IPS DF 4.7 (cell line): ENCODE results near the gene TFF1.

Experiments used
- DNase-seq: peaks from one replicate; pipeline ENCODE4 v3.0.0-alpha.2; 2013; ENCODE audit warnings: low spot score; ENCODE audit errors: extremely low read depth

The TFF1 gene

GRCh38 chr21:42398436-42399028 lies 32.2 kb upstream of the TFF1 start:
- DNase-seq, result no peak

DNA sequence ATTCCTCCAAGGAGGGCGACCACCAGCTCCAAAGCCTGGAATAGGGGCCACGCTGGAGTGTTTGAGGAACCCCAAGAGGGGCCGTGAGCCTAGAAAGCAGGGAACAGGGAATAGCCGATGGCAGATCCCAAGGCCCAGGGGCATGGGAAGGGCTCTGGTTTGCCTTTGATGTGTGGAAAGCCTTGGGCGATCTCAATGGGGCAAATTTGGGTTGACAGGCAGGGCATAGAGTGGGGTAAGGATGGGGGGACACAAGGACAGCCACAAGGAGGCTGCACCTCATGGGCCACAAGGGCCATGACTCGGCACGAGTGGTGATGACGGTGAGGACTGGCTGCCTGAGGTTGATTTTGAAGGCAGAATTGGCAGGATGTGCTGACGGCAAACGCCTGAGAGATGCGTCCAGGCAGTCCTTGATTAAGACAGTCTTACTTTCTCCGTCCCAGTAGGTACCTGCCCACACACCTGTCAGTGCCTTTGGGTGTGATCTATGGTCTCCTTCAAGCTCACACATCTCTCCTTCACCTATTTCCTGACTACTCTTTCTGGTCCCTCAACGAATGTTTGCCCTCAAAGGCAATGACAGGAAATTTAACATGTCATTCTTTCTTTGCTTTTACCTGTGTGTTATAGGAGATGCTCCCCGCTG lies 31.5 kb upstream of the TFF1 start:
- no peak for DNase-seq

GRCh38 chr21:42396799-42397745 lies 30.7 kb upstream of the TFF1 start:
- no peak for DNase-seq

DNA sequence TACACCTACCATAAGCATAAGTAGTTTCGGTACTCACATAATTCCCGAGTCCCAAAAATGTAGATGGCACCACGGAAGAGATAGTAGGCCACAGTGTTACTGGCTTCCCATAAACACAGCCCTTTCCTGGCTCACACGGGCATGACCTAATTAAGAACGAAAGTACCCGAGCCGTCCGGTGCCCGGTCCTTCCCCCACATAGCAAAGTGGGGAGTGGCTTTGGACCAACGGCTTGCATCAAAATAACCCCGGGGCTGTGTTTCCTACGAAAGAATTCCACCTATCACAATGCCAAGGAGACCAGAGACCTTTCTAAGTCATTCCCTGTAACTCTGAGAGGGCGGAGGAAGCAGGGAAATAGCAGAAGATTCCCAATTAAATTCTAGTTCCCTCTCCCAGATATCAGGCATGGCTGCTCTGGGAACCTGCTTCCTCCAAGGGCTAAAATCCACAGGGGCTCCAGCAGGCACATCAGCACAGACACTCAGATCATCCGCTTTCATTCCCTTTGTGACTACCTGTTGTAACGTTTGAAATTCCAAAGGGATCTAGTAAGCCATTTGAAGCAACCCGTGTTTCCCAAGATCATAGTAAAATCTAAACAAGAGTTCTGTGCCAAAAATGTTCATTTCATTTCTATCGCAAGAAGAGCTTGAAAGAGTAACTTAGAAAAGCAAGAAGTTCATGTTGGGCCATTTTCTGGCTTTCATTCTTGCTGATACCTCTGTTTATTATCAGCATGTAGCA lies 29.7 kb upstream of the TFF1 start, which contains the start of gene TMPRSS3:
TMPRSS3 (minus strand) TSS at position 148 of the 747 bp plus-strand sequence. CDS start 635 bp downstream, outside the sequence.
- no peak for DNase-seq

- DNase-seq, result no peak
Observed at GRCh38 chr21:42395302-42395701, 29.0 kb upstream of the TFF1 start.

DNA sequence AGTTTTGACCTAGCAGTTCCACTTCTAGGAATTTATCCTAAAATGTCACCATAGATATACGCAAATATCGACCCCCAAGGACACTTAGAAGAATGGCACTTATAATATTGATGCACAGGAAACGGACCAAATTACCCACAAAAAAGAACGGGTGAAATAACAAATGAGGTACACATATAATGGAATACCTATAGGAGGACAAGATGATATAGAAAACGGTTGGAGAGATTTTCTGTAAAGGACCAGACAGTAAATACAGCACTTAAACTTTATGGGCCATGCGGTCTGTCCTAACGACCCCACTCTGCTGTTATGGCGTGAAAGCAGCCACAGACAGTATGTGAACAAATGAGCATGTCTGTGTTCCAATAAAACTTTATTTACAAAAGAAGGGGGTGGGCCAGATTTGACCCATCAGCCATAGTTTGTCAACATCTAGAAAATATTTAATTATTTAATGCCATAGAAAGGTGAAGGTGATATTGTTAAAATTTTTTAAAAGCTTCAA lies 27.2 kb upstream of the TFF1 start:
- DNase-seq, result no peak

DNA sequence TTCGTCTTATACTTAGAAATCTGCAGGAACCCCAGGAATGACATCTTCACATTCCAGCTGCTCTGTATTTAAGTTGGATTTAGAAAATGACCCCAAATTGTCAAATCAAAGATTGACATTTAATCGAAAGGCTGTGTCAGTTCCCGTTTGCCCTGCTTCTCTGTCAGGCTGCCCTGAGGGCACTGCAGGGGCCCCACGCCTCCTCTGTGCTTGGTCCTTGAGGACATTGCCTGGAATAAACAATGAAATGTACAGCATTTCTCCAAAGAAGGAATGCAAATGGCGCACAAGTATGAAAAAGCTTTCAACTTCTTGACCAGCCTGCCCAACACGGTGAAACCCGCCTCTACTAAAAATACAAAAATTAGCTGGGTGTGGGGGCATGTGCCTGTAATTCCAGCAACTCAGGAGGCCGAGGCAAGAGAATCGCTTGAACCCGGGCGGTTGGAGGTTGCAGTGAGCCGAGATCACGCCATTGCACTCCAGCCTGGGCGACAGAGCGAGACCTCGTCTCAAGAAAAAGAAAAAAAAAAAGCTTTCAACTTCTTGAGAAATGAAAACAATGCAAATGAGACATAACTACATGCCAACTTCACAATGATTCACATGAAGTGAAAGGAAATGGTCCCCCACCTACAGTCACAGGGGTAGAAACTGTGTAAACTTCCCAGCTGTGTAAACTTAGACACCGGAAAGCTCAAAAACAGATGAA lies 26.6 kb upstream of the TFF1 start:
- no peak for DNase-seq

GRCh38 chr21:42391297-42391696 lies 25.0 kb upstream of the TFF1 start:
- DNase-seq, result no peak

DNA sequence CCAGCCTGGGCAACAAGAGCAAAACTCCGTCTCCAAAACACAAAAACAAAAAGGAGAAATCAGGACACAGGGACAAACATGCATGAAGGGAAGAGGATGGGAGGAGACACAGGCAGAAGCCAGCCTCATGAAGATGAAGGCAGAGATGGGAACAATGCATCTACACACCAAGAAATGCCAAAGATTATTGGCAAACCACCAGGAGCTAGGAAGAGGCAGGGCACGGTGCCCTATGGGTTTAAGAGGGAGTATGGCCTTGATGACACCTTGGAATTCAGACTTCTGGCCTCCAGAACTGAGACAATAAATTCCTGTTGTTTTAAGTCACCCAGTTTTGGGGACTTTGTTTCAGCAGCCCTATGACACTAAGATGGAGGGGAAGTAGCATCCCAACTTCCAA lies 24.4 kb upstream of the TFF1 start:
- DNase-seq, result no peak

- no peak for DNase-seq
Observed at GRCh38 chr21:42390193-42390592, 23.9 kb upstream of the TFF1 start.

DNA sequence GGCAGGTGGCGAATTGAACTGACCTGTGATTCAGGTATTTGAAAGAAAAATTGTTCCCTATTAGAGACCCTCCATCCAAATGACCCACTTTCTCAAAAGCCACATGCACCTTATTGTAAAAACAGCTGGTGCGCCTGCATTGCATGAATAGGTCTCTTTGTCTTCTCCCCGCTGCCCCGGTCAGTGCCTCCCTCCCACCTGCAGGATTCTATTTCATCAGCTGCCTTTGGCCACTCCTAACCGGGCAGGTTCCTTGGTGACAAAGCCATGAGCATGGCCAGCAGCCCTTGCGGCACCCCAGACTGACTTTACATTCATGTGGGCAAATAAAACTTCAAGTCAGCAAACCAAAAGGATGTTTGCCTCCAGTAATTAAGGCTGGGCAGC lies 23.1 kb upstream of the TFF1 start:
- no peak for DNase-seq

DNA sequence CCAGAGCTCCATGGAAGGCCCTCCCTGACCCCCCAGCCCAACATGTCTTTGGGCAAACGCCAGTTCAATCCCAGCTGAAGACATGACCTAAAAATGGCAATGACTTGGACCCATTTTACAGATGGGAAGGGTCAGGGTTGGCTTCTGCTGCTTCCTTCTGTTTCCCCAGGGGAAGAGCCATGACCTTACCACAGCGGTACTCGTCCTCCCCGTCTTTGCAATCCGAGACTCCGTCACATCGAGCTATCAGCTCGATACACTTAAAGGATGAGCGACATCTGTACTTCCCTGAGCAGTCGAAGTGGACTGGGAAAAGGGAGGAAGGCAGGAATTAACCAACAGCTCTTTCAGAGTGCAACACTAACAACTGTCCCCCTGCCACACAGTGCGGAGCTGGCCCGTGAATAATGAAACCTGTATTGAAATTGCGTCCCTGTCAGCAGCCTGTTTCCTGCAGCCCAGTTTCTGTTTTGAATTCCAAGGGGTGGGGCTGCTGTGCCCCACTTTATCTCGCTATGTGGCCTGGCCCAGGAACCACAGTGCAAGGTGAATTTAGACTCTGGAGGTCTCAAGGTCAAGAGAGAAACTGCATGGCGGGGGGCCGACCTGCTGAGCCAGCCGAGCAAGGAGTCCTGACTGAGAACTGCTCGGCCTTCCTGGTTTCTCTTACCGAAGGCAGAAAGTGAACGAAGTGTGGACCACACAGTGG lies 22.6 kb upstream of the TFF1 start:
- DNase-seq, result no peak

- no peak for DNase-seq
Observed at GRCh38 chr21:42387843-42388340, 21.6 kb upstream of the TFF1 start.

- no peak for DNase-seq
Observed at GRCh38 chr21:42387164-42387563, 20.8 kb upstream of the TFF1 start.

- no peak for DNase-seq
Observed at GRCh38 chr21:42386034-42386591, 19.8 kb upstream of the TFF1 start.

GRCh38 chr21:42385619-42386018 lies 19.3 kb upstream of the TFF1 start:
- DNase-seq, result no peak

GRCh38 chr21:42384989-42385388 lies 18.7 kb upstream of the TFF1 start:
- no peak for DNase-seq

- DNase-seq, result no peak
Observed at GRCh38 chr21:42384156-42384945, 18.0 kb upstream of the TFF1 start.

DNA sequence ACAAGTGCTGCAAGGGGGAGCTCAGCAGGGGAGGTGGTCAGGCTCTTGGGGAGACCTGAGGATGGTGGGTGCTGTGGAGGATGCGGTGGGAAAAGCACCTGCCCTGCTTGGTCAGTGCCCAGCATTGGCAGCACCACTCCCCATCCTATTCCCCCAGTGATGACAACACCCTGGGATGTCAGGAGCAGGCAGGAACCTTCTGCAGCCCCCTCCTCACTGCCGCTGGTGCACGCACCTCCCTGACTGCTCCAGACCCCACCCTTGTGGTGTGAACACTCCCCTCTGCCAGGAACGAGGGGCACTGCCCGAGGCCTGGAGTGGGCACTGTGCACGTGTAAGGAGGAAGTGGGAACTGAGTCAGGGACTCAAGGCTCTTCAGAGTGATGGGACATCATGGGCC lies 17.0 kb upstream of the TFF1 start:
- no peak for DNase-seq
